ENCODE results near the gene FALEC.
A peak's percentile ranks its signal among the peaks of the same experiment; 100 is the strongest.

FALEC gene

DNA sequence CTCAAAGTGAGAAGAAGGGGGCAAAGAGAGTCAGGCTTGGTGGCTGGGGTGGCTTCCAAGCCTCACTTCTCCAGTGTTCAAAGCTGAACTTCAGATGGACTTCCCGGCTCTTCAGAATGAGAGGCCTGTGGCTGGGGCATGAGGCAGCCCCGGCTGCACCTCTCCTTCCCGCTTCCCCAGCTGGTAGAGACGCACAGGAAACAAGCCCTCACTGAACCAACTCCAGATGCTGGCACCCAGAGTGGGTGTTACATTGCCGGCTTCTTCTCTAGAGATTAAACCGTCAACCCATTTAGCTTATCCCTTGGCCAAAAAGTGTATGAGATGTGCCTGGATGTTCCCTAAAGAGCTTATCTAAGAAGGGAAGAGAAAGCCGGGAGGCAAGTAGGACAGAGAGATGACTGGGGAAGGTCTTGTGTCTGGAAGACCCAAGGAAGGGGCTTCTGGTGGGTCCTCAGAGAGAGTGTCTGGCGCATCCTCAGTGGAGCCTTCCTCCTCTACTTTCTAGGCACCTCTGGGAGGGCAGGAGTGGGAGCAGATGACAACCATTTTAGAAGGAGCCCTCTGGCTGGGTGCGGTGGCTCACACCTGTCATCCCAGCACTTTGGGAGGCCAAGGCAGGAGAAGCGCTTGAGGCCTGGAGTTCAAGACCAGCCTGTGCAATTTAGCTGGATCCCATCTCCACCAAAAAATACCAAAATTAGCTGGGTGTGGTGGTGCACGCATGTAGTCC lies 35.7 kb downstream of the FALEC start:
- peaks cover 4% of the 10 kb centered on the region for H3K27me3 ChIP-seq (ENCODE audit: control insufficient read depth, insufficient read depth, low read length)
- H3K4me3 ChIP-seq (ENCODE audit: low read length): no peak overlapping the region
- H3K4me1 ChIP-seq (ENCODE audit: control insufficient read depth, insufficient read depth, low read length): no peaks in the 10 kb centered on the region
- H3K36me3 ChIP-seq (ENCODE audit: control insufficient read depth, insufficient read depth, low read length): peaks cover 5% of the 10 kb centered on the region
- H3K27ac ChIP-seq (ENCODE audit: low read depth, low read length): peak overlapping the region; percentile 49
- peak overlapping the region; percentile 46 for H3K9ac ChIP-seq (ENCODE audit: low read length)

DNA sequence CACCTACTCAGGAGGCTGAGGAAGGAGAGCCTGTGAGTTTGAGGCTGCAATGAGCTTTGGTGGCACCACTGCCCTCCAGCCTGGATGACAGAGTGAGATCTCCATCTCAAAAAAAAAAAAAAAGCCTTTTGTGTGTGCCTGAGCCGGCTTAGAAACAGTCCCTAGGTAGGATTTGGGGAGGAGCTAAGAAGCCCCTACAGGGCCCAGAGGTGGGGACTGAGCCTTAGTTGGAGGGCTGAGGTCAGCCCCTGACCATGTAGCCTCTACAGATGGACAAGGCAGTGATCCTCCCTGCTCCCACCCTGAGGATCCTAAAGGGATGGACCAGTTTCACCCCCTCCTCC lies 36.2 kb downstream of the FALEC start:
- Histone ChIP-seq H3K9ac (ENCODE audit: low read length) (no peak overlapping the region), H3K4me3 (ENCODE audit: low read length) (no peak overlapping the region), H3K27ac (ENCODE audit: low read depth, low read length) (peak overlapping the region; percentile 49), H3K27me3 (ENCODE audit: control insufficient read depth, insufficient read depth, low read length) (peaks cover 4% of the 10 kb centered on the region), H3K4me1 (ENCODE audit: control insufficient read depth, insufficient read depth, low read length) (no peaks in the 10 kb centered on the region), H3K36me3 (ENCODE audit: control insufficient read depth, insufficient read depth, low read length) (peaks cover 5% of the 10 kb centered on the region)

DNA sequence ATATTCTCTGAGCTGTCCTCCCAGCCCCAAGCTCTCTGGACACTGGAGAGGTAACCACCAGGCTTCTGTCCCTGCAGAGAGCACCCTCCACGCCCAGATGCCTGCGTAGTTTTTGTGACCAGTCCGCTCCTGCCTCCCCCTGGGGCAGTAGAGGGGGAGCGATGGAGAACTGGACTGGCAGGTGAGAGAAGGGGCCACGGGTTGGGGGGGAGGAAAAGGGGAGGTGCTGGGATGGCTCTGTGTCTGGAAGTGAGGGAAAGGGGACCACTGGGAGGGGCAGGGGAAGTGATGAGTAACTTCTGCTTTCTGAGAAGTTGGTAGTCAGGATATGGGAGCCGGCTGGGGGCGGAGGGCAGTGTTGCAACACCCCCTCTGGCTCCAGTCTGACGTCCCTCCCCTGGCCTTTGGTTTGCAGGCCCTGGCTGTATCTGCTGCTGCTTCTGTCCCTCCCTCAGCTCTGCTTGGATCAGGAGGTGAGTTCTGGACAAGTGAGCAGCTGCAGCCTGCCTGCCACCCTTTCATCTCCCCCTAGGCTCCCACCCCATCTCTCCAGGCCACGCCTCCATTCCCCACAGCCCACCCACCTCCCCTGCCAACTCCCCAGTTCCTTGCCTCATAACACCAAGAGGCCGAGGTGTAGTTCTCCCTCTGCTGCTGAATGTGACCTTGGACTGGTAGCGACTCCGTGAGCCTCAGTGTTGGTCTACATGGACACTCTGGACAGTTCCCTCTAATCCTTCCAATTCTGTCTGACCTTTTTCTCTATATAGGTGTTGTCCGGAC lies 36.8 kb downstream of the FALEC start:
- no peak overlapping the region for H3K9ac ChIP-seq (ENCODE audit: low read length)
- H3K4me3 ChIP-seq (ENCODE audit: low read length): no peak overlapping the region
- peaks cover 4% of the 10 kb centered on the region for H3K27me3 ChIP-seq (ENCODE audit: control insufficient read depth, insufficient read depth, low read length)
- H3K36me3 ChIP-seq (ENCODE audit: control insufficient read depth, insufficient read depth, low read length): peaks cover 5% of the 10 kb centered on the region
- H3K27ac ChIP-seq (ENCODE audit: low read depth, low read length): peak overlapping the region; percentile 49
- no peaks in the 10 kb centered on the region for H3K4me1 ChIP-seq (ENCODE audit: control insufficient read depth, insufficient read depth, low read length)

DNA sequence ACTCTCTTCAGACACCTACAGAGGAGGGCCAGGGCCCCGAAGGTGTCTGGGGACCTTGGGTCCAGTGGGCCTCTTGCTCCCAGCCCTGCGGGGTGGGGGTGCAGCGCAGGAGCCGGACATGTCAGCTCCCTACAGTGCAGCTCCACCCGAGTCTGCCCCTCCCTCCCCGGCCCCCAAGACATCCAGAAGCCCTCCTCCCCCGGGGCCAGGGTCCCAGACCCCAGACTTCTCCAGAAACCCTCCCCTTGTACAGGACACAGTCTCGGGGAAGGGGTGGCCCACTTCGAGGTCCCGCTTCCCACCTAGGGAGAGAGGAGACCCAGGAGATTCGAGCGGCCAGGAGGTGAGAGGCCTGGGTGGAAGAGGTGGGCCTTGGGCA lies 37.3 kb downstream of the FALEC start:
- peaks cover 5% of the 10 kb centered on the region for H3K36me3 ChIP-seq (ENCODE audit: control insufficient read depth, insufficient read depth, low read length)
- H3K9ac ChIP-seq (ENCODE audit: low read length): no peak overlapping the region
- H3K4me3 ChIP-seq (ENCODE audit: low read length): no peak overlapping the region

DNA sequence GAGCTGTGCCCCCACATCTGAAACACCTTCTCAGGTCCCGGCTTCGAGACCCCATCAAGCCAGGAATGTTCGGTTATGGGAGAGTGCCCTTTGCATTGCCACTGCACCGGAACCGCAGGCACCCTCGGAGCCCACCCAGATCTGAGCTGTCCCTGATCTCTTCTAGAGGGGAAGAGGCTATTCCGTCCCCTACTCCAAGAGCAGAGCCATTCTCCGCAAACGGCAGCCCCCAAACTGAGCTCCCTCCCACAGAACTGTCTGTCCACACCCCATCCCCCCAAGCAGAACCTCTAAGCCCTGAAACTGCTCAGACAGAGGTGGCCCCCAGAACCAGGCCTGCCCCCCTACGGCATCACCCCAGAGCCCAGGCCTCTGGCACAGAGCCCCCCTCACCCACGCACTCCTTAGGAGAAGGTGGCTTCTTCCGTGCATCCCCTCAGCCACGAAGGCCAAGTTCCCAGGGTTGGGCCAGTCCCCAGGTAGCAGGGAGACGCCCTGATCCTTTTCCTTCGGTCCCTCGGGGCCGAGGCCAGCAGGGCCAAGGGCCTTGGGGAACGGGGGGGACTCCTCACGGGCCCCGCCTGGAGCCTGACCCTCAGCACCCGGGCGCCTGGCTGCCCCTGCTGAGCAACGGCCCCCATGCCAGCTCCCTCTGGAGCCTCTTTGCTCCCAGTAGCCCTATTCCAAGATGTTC lies 38.0 kb downstream of the FALEC start:
- H3K4me1 ChIP-seq (ENCODE audit: control insufficient read depth, insufficient read depth, low read length): no peaks in the 10 kb centered on the region
- H3K9ac ChIP-seq (ENCODE audit: low read length): no peak overlapping the region
- no peak overlapping the region for H3K4me3 ChIP-seq (ENCODE audit: low read length)
- H3K27ac ChIP-seq (ENCODE audit: low read depth, low read length): no peak overlapping the region
- peaks cover 4% of the 10 kb centered on the region for H3K27me3 ChIP-seq (ENCODE audit: control insufficient read depth, insufficient read depth, low read length)
- H3K36me3 ChIP-seq (ENCODE audit: control insufficient read depth, insufficient read depth, low read length): peaks cover 5% of the 10 kb centered on the region

More for the DNA sequence above, 37.3 kb downstream of the FALEC start:
- H3K27me3 ChIP-seq (ENCODE audit: control insufficient read depth, insufficient read depth, low read length): peaks cover 4% of the 10 kb centered on the region
- H3K27ac ChIP-seq (ENCODE audit: low read depth, low read length): no peak overlapping the region
- H3K4me1 ChIP-seq (ENCODE audit: control insufficient read depth, insufficient read depth, low read length): no peaks in the 10 kb centered on the region

DNA sequence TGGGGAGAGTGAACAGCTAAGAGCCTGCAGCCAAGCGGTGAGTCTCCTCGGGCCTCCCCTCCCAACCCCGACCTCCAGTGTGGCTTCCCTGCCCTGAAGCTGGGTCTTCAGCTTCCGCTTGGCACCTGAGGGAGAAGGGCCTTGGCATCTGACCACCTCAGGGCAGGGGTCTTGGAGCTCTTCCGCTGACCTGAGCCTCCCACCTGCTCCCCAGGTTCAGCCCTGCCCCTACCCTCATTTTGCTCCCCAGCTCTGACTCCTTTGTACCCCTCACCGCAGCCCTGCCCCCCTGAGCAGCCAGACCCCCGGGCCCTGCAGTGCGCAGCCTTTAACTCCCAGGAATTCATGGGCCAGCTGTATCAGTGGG lies 38.5 kb downstream of the FALEC start:
- H3K4me1 ChIP-seq (ENCODE audit: control insufficient read depth, insufficient read depth, low read length): no peaks in the 10 kb centered on the region

DNA sequence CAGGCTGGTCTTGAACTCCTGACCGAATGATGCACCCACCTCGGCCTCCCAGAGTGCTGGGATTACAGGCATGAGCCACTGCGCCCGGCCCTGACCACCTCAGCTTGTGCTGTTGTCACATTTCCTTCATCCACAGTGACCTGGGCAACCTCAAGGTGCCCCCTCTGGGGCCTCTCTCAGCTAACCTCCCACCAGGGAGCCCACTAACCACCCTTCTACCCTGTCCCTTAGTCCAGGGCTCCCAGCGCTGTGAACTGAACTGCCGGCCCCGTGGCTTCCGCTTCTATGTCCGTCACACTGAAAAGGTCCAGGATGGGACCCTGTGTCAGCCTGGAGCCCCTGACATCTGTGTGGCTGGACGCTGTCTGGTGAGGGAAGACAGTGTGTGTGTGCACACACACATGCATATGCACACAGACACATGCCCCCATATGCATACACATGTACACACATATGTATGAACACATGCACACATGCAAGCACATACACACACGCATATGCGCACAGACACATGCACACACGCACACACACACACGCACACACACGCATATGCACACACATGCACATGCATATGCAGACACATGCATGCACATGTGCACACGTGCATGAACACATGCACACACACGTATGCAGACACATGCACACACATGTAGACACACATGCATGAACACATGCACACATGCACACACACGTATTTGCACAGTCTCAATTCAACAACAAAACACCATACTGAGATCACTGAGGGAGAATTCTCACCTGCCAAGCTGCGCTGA lies 39.8 kb downstream of the FALEC start:
- Histone ChIP-seq H3K4me3 (ENCODE audit: low read length) (no peak overlapping the region), H3K27ac (ENCODE audit: low read depth, low read length) (no peak overlapping the region), H3K9ac (ENCODE audit: low read length) (no peak overlapping the region), H3K4me1 (ENCODE audit: control insufficient read depth, insufficient read depth, low read length) (peaks cover 4% of the 10 kb centered on the region), H3K36me3 (ENCODE audit: control insufficient read depth, insufficient read depth, low read length) (peaks cover 5% of the 10 kb centered on the region), H3K27me3 (ENCODE audit: control insufficient read depth, insufficient read depth, low read length) (peaks cover 4% of the 10 kb centered on the region)

More for the DNA sequence above, 38.5 kb downstream of the FALEC start:
- no peak overlapping the region for H3K27ac ChIP-seq (ENCODE audit: low read depth, low read length)
- peaks cover 4% of the 10 kb centered on the region for H3K27me3 ChIP-seq (ENCODE audit: control insufficient read depth, insufficient read depth, low read length)
- H3K36me3 ChIP-seq (ENCODE audit: control insufficient read depth, insufficient read depth, low read length): peaks cover 5% of the 10 kb centered on the region
- H3K9ac ChIP-seq (ENCODE audit: low read length): no peak overlapping the region
- H3K4me3 ChIP-seq (ENCODE audit: low read length): no peak overlapping the region

DNA sequence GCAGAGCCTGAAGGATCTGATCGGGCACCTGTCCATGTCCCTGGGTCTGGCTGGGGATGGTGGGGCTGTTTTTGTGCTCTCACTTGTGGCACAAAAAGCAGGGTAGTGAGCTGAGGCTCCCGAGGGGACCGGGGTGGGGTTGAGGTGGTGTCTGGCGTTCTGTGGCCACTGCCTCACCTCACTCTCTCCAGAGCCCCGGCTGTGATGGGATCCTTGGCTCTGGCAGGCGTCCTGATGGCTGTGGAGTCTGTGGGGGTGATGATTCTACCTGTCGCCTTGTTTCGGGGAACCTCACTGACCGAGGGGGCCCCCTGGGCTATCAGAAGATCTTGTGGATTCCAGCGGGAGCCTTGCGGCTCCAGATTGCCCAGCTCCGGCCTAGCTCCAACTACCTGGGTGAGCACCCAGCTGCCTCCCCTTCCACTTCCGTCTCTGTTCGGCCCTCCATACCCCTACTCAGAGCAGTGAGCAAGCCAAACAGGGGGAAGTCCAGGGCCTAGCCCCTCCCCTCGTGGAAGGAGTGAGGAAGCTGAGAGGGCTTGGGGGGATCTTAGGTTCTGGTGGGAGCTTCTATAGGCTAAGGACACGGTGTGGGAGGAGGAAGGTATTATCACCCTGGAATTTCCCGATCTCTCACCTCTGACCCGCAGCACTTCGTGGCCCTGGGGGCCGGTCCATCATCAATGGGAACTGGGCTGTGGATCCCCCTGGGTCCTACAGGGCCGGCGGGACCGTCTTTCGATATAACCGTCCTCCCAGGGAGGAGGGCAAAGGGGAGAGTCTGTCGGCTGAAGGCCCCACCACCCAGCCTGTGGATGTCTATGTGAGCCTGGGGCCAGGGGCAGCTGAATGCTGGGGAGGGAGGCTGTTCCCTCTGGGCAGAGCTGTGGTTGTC lies 40.7 kb downstream of the FALEC start:
- Histone ChIP-seq H3K27me3 (ENCODE audit: control insufficient read depth, insufficient read depth, low read length) (peaks cover 2% of the 10 kb centered on the region), H3K4me1 (ENCODE audit: control insufficient read depth, insufficient read depth, low read length) (peaks cover 8% of the 10 kb centered on the region), H3K9ac (ENCODE audit: low read length) (no peak overlapping the region), H3K36me3 (ENCODE audit: control insufficient read depth, insufficient read depth, low read length) (peaks cover 5% of the 10 kb centered on the region), H3K27ac (ENCODE audit: low read depth, low read length) (no peak overlapping the region), H3K4me3 (ENCODE audit: low read length) (no peak overlapping the region)

DNA sequence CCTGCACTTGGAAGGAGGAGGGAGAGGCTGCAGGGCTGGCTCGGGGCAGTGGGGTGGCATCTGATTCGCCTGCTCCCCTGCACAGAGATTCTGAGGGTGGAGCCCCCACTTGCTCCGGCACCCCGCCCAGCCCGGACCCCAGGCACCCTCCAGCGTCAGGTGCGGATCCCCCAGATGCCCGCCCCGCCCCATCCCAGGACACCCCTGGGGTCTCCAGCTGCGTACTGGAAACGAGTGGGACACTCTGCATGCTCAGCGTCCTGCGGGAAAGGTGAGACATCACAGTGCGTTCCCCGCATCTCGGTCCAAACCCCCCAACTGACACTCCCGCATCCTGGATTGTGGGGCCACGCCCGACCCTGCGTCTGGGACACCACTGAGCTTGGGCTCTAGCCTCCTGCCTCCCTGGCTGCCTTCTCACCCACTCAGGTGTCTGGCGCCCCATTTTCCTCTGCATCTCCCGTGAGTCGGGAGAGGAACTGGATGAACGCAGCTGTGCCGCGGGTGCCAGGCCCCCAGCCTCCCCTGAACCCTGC lies 41.6 kb downstream of the FALEC start:
- Histone ChIP-seq H3K27ac (ENCODE audit: low read depth, low read length) (no peak overlapping the region), H3K4me1 (ENCODE audit: control insufficient read depth, insufficient read depth, low read length) (peaks cover 13% of the 10 kb centered on the region), H3K36me3 (ENCODE audit: control insufficient read depth, insufficient read depth, low read length) (peaks cover 5% of the 10 kb centered on the region), H3K4me3 (ENCODE audit: low read length) (no peak overlapping the region), H3K27me3 (ENCODE audit: control insufficient read depth, insufficient read depth, low read length) (no peaks in the 10 kb centered on the region), H3K9ac (ENCODE audit: low read length) (no peak overlapping the region)

DNA sequence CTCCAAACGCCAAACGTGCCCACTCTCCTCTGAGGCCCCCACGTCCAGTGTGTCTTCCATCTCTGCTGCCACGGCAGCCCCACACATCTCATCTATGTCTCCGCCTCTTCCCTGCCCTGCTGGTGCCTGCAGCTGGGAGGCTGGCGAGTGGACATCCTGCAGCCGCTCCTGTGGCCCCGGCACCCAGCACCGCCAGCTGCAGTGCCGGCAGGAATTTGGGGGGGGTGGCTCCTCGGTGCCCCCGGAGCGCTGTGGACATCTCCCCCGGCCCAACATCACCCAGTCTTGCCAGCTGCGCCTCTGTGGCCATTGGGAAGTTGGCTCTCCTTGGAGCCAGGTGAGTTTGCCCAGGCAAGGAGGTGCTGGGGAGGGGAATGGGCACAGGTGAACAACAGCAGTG lies 42.3 kb downstream of the FALEC start:
- H3K27me3 ChIP-seq (ENCODE audit: control insufficient read depth, insufficient read depth, low read length): no peaks in the 10 kb centered on the region

DNA sequence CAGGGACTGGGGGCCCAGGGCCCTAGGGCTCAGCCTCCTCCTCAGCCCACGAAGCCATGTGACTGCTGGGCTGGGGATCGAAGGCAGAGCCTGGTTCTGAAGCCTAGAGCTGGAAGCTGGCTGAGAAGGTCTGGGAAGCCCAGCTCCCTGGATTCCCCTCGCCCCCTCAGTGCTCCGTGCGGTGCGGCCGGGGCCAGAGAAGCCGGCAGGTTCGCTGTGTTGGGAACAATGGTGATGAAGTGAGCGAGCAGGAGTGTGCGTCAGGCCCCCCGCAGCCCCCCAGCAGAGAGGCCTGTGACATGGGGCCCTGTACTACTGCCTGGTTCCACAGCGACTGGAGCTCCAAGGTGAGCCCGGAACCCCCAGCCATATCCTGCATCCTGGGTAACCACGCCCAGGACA lies 42.8 kb downstream of the FALEC start:
- Histone ChIP-seq H3K27ac (ENCODE audit: low read depth, low read length) (no peak overlapping the region), H3K4me1 (ENCODE audit: control insufficient read depth, insufficient read depth, low read length) (peaks cover 25% of the 10 kb centered on the region), H3K27me3 (ENCODE audit: control insufficient read depth, insufficient read depth, low read length) (no peaks in the 10 kb centered on the region), H3K9ac (ENCODE audit: low read length) (no peak overlapping the region), H3K36me3 (ENCODE audit: control insufficient read depth, insufficient read depth, low read length) (peaks cover 5% of the 10 kb centered on the region), H3K4me3 (ENCODE audit: low read length) (no peak overlapping the region)

More for the DNA sequence above, 42.3 kb downstream of the FALEC start:
- no peak overlapping the region for H3K9ac ChIP-seq (ENCODE audit: low read length)
- H3K4me3 ChIP-seq (ENCODE audit: low read length): no peak overlapping the region
- peaks cover 20% of the 10 kb centered on the region for H3K4me1 ChIP-seq (ENCODE audit: control insufficient read depth, insufficient read depth, low read length)
- peaks cover 5% of the 10 kb centered on the region for H3K36me3 ChIP-seq (ENCODE audit: control insufficient read depth, insufficient read depth, low read length)
- H3K27ac ChIP-seq (ENCODE audit: low read depth, low read length): no peak overlapping the region

Measured in rectal smooth muscle tissue (tissue), 1 donor.